Hepatocyte (in vitro differentiated cells): ENCODE results near the gene LCP1. TPM values are rescaled to one million over a fixed set of nuclear protein-coding genes. Genes with fewer than 3 reads are reported as not detected.
"Not testable (repeated sequence)": the region's sequence is repeated elsewhere in the genome, so short reads cannot be mapped to it uniquely, and the experiment has no call there.

ENCODE experiments used
- DNase-seq: peaks from one replicate; pipeline ENCODE4 v3.0.0-alpha.2; 2016; ENCODE audit warnings: low spot score
- H2AFZ ChIP-seq: fragments of 200-600 bp; sonication (generic); 2 replicates; pipeline ENCODE4 v1.6.0; 2016; ENCODE audit warnings: antibody characterized with exemption, mild to moderate bottlenecking
- H3K27ac ChIP-seq: fragments of 200-600 bp; sonication (generic); 2 replicates; pipeline ENCODE4 v1.5.1; 2016; ENCODE audit warnings: mild to moderate bottlenecking
- H3K27me3 ChIP-seq: fragments of 200-600 bp; sonication (generic); 2 replicates; pipeline ENCODE4 v1.6.1; 2016
- H3K36me3 ChIP-seq: fragments of 200-600 bp; sonication (generic); replicated peaks from 2 replicates; pipeline ENCODE4 v1.5.1; 2016; ENCODE audit warnings: low read depth; ENCODE audit not compliant: insufficient read depth
- H3K4me1 ChIP-seq: fragments of 200-600 bp; sonication (generic); 2 replicates; pipeline ENCODE4 v1.5.1; 2016; ENCODE audit warnings: mild to moderate bottlenecking, moderate library complexity; ENCODE audit not compliant: insufficient read depth
- H3K4me2 ChIP-seq: fragments of 200-600 bp; sonication (generic); 2 replicates; pipeline ENCODE4 v1.6.0; 2016
- H3K4me3 ChIP-seq: fragments of 200-600 bp; sonication (generic); 2 replicates; pipeline ENCODE4 v1.5.1; 2016; ENCODE audit warnings: mild to moderate bottlenecking
- H3K79me2 ChIP-seq: fragments of 200-600 bp; sonication (generic); 2 replicates; pipeline ENCODE4 v1.6.0; 2017; ENCODE audit warnings: mild to moderate bottlenecking
- H3K9me2 ChIP-seq: fragments of 200-600 bp; sonication (generic); replicated peaks from 2 replicates; pipeline ENCODE4 v1.6.0; 2017; ENCODE audit warnings: mild to moderate bottlenecking; ENCODE audit not compliant: insufficient read depth
- H3K9me3 ChIP-seq: fragments of 200-600 bp; sonication (generic); 2 replicates; pipeline ENCODE4 v1.5.1; 2016; ENCODE audit warnings: low read depth, mild to moderate bottlenecking
- H4K20me1 ChIP-seq: fragments of 200-600 bp; sonication (generic); 2 replicates; pipeline ENCODE4 v1.6.0; 2016; ENCODE audit warnings: mild to moderate bottlenecking; ENCODE audit not compliant: insufficient read depth, poor library complexity, severe bottlenecking
- EZH2 ChIP-seq: fragments of 200-600 bp; sonication (generic); IDR thresholded peaks from 2 replicates; pipeline ENCODE4 v1.6.1; 2016; ENCODE audit warnings: antibody characterized with exemption, mild to moderate bottlenecking, borderline replicate concordance
- EZH2phosphoT487 ChIP-seq: fragments of 200-600 bp; sonication (generic); IDR thresholded peaks from one replicate; pipeline ENCODE4 v1.6.1; 2018; ENCODE audit warnings: antibody characterized with exemption, mild to moderate bottlenecking, low read depth, moderate library complexity; ENCODE audit not compliant: unreplicated experiment, severe bottlenecking
- WGBS: methylation state at CpG from one replicate; pipeline ENCODE4 v1.1.6; 2016; ENCODE audit warnings: low lambda C conversion rate; ENCODE audit errors: missing lambda C conversion rate; 5-methylcytosine and 5-hydroxymethylcytosine counted together
- polyA plus RNA-seq: library from polyadenylated mRNA; unstranded; fragments of >200 nt; fragmentation: Nextera tagmentation; extraction: Ambion mirVana; gene quantifications from 2 replicates; pipeline ENCODE4 v1.2.1, GENCODE V29; 2016
- total RNA-seq: library from RNA; depleted of rRNA; stranded (reverse); fragments of >200 nt; gene quantifications from 2 replicates; pipeline ENCODE4 v1.2.3, GENCODE V29; 2014
- TF ChIP-seq, protein P1 (sequence below): fragments of 200-600 bp; sonication (generic); IDR thresholded peaks from 2 replicates; pipeline ENCODE4 v1.5.1; 2016; ENCODE audit warnings: antibody characterized with exemption, mild to moderate bottlenecking; ENCODE audit not compliant: poor library complexity

Gene LCP1
- total and polyA plus RNA-seq, 2 experiments from 2014 or later, result 18.9 to 30.6 TPM

DNA sequence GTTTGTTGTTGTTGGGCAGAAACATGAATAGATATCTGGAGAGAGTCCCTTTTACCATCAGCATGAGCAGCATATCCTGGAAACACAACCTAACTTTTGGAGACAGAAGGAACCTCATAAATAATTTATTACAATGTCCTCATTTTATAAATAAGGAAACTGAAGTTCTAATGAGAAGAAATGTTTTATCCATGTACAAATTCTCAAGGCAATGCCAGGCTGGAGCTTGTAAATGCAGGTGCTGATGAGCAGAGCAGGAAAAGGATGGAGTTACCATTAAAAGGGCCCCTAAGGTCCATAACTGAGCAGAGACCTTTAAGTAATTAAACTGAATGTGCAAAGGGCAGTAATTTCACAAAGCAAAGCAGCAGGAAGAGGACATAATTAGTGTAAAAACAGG lies 17.3 kb downstream of the LCP1 start:
- no peaks in the 10 kb centered on the region for H3K79me2 ChIP-seq
- no peak overlapping the region for H2AFZ ChIP-seq
- DNase-seq, result no peak
- no peak overlapping the region for H3K4me2 ChIP-seq
- H3K4me1 ChIP-seq, result peaks cover 4% of the 10 kb centered on the region
- no peak for TF ChIP-seq EZH2phosphoT487
- no peak overlapping the region for H3K4me3 ChIP-seq
- no peak overlapping the region for H3K27ac ChIP-seq
- no peaks in the 10 kb centered on the region for H4K20me1 ChIP-seq
- H3K27me3 ChIP-seq, result no peaks in the 10 kb centered on the region
- H3K36me3 ChIP-seq, result no peaks in the 10 kb centered on the region
- no peaks in the 10 kb centered on the region for H3K9me3 ChIP-seq
- H3K9me2 ChIP-seq, result no peaks in the 10 kb centered on the region

DNA sequence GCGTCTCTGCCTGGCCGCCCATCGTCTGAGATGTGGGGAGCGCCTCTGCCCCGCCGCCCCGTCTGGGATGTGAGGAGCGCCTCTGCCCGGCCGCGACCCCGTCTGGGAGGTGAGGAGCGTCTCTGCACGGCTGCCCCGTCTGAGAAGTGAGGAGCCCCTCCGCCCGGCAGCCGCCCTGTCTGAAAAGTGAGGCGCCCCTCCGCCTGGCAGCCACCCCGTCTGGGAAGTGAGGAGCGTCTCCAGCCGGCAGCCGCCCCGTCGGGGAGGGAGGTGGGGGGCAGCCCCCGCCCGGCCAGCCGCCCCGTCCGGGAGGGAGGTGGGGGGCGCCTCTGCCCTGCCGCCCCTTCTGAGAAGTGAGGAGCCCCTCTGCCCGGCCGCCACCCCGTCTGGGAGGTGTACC lies 19.2 kb downstream of the LCP1 start:
- not testable (repeated sequence) for H3K4me3 ChIP-seq, H2AFZ ChIP-seq, H3K36me3 ChIP-seq, H3K4me1 ChIP-seq, H3K9me2 ChIP-seq, H3K9me3 ChIP-seq, H3K4me2 ChIP-seq, DNase-seq, H3K79me2 ChIP-seq, H3K27ac ChIP-seq, H4K20me1 ChIP-seq, H3K27me3 ChIP-seq
- no CpG with 5 or more reads among the region's 36 CpGs for WGBS

DNA sequence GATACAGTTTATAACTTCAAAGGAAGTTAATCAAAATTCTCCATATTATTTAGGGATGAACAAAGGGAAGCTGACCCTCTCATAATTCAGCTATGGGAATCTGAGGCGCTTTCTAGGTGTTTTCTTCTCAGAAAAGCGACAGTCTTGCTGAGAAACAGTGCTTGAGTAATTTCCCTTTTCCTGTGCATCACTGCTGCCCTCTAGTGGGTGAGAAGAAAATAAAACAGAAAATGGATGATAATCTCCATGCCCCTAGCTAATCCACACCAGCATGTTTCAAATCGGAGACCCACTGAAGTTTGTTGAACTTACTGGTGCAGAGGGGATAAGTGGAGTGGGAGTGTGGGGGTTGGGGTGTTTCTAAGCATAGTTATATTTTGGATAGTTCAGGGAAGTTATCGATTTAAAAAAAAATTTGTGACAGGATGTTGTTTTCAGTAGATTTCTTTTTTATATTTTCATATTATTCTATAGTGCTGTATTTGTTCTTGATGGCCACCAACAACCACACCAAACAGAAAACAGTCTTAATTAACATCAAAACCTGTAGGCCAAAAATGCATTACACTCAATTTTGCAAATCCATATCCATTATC lies 21.4 kb downstream of the LCP1 start:
- Histone ChIP-seq H3K36me3 (no peaks in the 10 kb centered on the region), H3K9me2 (no peaks in the 10 kb centered on the region), H4K20me1 (no peaks in the 10 kb centered on the region), H3K27ac (no peak overlapping the region), H2AFZ (no peak overlapping the region), H3K4me2 (no peak overlapping the region), H3K27me3 (no peaks in the 10 kb centered on the region), H3K9me3 (no peaks in the 10 kb centered on the region), H3K4me3 (no peak overlapping the region), H3K79me2 (no peaks in the 10 kb centered on the region), H3K4me1 (no peaks in the 10 kb centered on the region)
- peak; percentile 70 for DNase-seq
- WGBS, result 48% methylated on average over 4 of the region's 4 CpGs
- TF ChIP-seq, protein P1, sequence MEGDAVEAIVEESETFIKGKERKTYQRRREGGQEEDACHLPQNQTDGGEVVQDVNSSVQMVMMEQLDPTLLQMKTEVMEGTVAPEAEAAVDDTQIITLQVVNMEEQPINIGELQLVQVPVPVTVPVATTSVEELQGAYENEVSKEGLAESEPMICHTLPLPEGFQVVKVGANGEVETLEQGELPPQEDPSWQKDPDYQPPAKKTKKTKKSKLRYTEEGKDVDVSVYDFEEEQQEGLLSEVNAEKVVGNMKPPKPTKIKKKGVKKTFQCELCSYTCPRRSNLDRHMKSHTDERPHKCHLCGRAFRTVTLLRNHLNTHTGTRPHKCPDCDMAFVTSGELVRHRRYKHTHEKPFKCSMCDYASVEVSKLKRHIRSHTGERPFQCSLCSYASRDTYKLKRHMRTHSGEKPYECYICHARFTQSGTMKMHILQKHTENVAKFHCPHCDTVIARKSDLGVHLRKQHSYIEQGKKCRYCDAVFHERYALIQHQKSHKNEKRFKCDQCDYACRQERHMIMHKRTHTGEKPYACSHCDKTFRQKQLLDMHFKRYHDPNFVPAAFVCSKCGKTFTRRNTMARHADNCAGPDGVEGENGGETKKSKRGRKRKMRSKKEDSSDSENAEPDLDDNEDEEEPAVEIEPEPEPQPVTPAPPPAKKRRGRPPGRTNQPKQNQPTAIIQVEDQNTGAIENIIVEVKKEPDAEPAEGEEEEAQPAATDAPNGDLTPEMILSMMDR, result peak; percentile 75
- no peak for TF ChIP-seq EZH2phosphoT487
- TF ChIP-seq EZH2, result no peak

DNA sequence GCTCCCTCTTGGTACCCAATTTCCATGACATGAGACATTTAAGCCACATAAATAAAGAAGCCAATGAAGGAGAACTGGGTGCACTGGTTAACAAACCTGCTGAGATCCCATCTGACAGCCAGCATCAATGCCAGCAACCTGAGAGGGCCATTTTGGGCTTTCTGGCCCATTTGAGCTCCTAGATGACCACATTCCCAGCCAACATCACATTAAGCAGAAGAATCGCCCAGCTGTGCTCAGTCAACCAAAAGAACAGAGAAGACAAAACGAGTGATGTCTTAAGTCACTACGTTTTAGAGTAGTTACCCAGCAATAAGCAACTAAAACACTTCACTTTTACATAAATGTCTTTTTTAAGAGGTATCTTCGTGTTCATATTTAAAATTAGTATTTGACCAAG lies 21.9 kb downstream of the LCP1 start:
- 88% methylated on average over 4 of the region's 4 CpGs for WGBS
- H3K9me3 ChIP-seq, result no peaks in the 10 kb centered on the region
- H2AFZ ChIP-seq, result no peak overlapping the region
- no peaks in the 10 kb centered on the region for H3K36me3 ChIP-seq
- no peaks in the 10 kb centered on the region for H3K27me3 ChIP-seq
- TF ChIP-seq EZH2phosphoT487 (no peak), EZH2 (no peak)
- TF ChIP-seq, protein P1, result no peak
- no peak overlapping the region for H3K4me2 ChIP-seq
- no peak overlapping the region for H3K27ac ChIP-seq
- no peaks in the 10 kb centered on the region for H4K20me1 ChIP-seq
- no peaks in the 10 kb centered on the region for H3K79me2 ChIP-seq
- DNase-seq, result no peak
- no peaks in the 10 kb centered on the region for H3K9me2 ChIP-seq
- H3K4me1 ChIP-seq, result no peaks in the 10 kb centered on the region
- H3K4me3 ChIP-seq, result no peak overlapping the region

DNA sequence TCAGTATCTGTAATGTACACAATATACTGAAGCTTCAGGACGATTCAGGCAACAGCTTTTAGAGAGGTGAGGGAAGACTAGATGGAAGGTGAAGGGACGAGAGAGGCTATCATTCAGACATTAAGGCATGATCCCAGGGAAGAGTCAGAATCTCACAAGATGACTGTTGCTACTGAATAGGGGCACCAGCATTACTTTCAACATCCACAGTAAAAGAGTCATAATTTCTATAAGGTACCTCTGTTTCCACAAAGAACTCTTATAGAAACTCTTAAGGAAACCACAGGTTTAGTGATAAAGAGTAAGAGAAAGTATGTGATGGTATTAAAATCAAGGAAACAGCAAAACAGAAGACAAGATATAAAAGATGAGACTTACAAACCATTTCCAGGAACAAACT lies 23.0 kb downstream of the LCP1 start:
- Histone ChIP-seq H4K20me1 (no peaks in the 10 kb centered on the region), H3K9me2 (no peaks in the 10 kb centered on the region), H3K4me2 (no peak overlapping the region), H3K27ac (no peak overlapping the region), H3K4me1 (no peaks in the 10 kb centered on the region), H3K4me3 (no peak overlapping the region), H3K9me3 (no peaks in the 10 kb centered on the region), H2AFZ (no peak overlapping the region), H3K36me3 (no peaks in the 10 kb centered on the region), H3K27me3 (no peaks in the 10 kb centered on the region), H3K79me2 (no peaks in the 10 kb centered on the region)
- WGBS, result 94% methylated on average over 2 of the region's 2 CpGs
- no peak for DNase-seq
- TF ChIP-seq, protein P1, result no peak
- TF ChIP-seq EZH2, result no peak
- no peak for TF ChIP-seq EZH2phosphoT487
